ENCODE data around the gene TUT7. TPM values are rescaled to one million over a fixed set of nuclear protein-coding genes. Genes with fewer than 3 reads are reported as not detected.

The TUT7 gene
- total RNA-seq, 2 donors from 2014 or later: 55.6 to 60.2 TPM

GRCh38 chr9:86341007-86341491, 13.2 kb downstream of the TUT7 start:
- H3K27ac Mint-ChIP-seq: peak overlapping the region; percentile 90
- no peaks in the 10 kb centered on the region for H3K27me3 Mint-ChIP-seq
- no peak for DNase-seq
- no peak overlapping the region for H3K4me3 Mint-ChIP-seq
- ATAC-seq: no peak
- H3K36me3 Mint-ChIP-seq (ENCODE audit: low read depth): peaks cover 7% of the 10 kb centered on the region
- peaks cover 25% of the 10 kb centered on the region for H3K4me1 Mint-ChIP-seq
- H3K9me3 ChIP-seq (ENCODE audit: control insufficient read depth, low read length, poor library complexity, severe bottlenecking): no peaks in the 10 kb centered on the region

- H3K4me1 Mint-ChIP-seq: peaks cover 23% of the 10 kb centered on the region
- H3K4me3 Mint-ChIP-seq: no peak overlapping the region
Observed at GRCh38 chr9:86340356-86341006, 13.7 kb downstream of the TUT7 start.

GRCh38 chr9:86337469-86338108, 16.6 kb downstream of the TUT7 start:
- peak overlapping the region; percentile 85 for H3K4me3 Mint-ChIP-seq
- peak overlapping the region; percentile 90 for H3K27ac Mint-ChIP-seq
- H3K4me1 Mint-ChIP-seq: peaks cover 20% of the 10 kb centered on the region
- no peaks in the 10 kb centered on the region for H3K27me3 Mint-ChIP-seq
- peaks cover 9% of the 10 kb centered on the region for H3K36me3 Mint-ChIP-seq (ENCODE audit: low read depth)
- ATAC-seq (peak; percentile 69), DNase-seq (no peak)
- H3K9me3 ChIP-seq (ENCODE audit: control insufficient read depth, low read length, poor library complexity, severe bottlenecking): no peaks in the 10 kb centered on the region

More at GRCh38 chr9:86340356-86341006, 13.7 kb downstream of the TUT7 start:
- DNase-seq: no peak
- no peaks in the 10 kb centered on the region for H3K27me3 Mint-ChIP-seq
- H3K36me3 Mint-ChIP-seq (ENCODE audit: low read depth): peaks cover 7% of the 10 kb centered on the region
- ATAC-seq: no peak
- no peaks in the 10 kb centered on the region for H3K9me3 ChIP-seq (ENCODE audit: control insufficient read depth, low read length, poor library complexity, severe bottlenecking)
- peak overlapping the region; percentile 90 for H3K27ac Mint-ChIP-seq

- ATAC-seq (no peak), DNase-seq (no peak)
- Mint-ChIP-seq H3K4me1 (peaks cover 14% of the 10 kb centered on the region), H3K36me3 (ENCODE audit: low read depth) (peaks cover 8% of the 10 kb centered on the region), H3K27ac (no peak overlapping the region), H3K27me3 (no peaks in the 10 kb centered on the region), H3K4me3 (no peak overlapping the region)
- no peaks in the 10 kb centered on the region for H3K9me3 ChIP-seq (ENCODE audit: control insufficient read depth, low read length, poor library complexity, severe bottlenecking)
Observed at GRCh38 chr9:86336058-86336457, 18.2 kb downstream of the TUT7 start.

GRCh38 chr9:86333651-86334050, 20.6 kb downstream of the TUT7 start:
- ATAC-seq: no peak
- H3K9me3 ChIP-seq (ENCODE audit: control insufficient read depth, low read length, poor library complexity, severe bottlenecking): no peaks in the 10 kb centered on the region
- H3K4me1 Mint-ChIP-seq: peaks cover 8% of the 10 kb centered on the region
- H3K36me3 Mint-ChIP-seq (ENCODE audit: low read depth): peaks cover 11% of the 10 kb centered on the region
- no peak overlapping the region for H3K4me3 Mint-ChIP-seq
- no peak for DNase-seq
- no peak overlapping the region for H3K27ac Mint-ChIP-seq
- no peaks in the 10 kb centered on the region for H3K27me3 Mint-ChIP-seq

GRCh38 chr9:86330186-86330585, 24.0 kb downstream of the TUT7 start:
- DNase-seq (no peak), ATAC-seq (no peak)
- no peaks in the 10 kb centered on the region for H3K27me3 Mint-ChIP-seq
- no peaks in the 10 kb centered on the region for H3K9me3 ChIP-seq (ENCODE audit: control insufficient read depth, low read length, poor library complexity, severe bottlenecking)
- peaks cover 11% of the 10 kb centered on the region for H3K36me3 Mint-ChIP-seq (ENCODE audit: low read depth)
- no peak overlapping the region for H3K4me3 Mint-ChIP-seq
- H3K27ac Mint-ChIP-seq: peak overlapping the region; percentile 21
- no peaks in the 10 kb centered on the region for H3K4me1 Mint-ChIP-seq

GRCh38 chr9:86329649-86330048, 24.6 kb downstream of the TUT7 start:
- DNase-seq: no peak
- no peaks in the 10 kb centered on the region for H3K4me1 Mint-ChIP-seq
- H3K27ac Mint-ChIP-seq: peak overlapping the region; percentile 21
- ATAC-seq: no peak
- H3K27me3 Mint-ChIP-seq: no peaks in the 10 kb centered on the region
- no peak overlapping the region for H3K4me3 Mint-ChIP-seq
- H3K9me3 ChIP-seq (ENCODE audit: control insufficient read depth, low read length, poor library complexity, severe bottlenecking): no peaks in the 10 kb centered on the region
- H3K36me3 Mint-ChIP-seq (ENCODE audit: low read depth): peaks cover 11% of the 10 kb centered on the region

GRCh38 chr9:86328156-86328555, 26.1 kb downstream of the TUT7 start:
- H3K9me3 ChIP-seq (ENCODE audit: control insufficient read depth, low read length, poor library complexity, severe bottlenecking): no peaks in the 10 kb centered on the region
- H3K4me1 Mint-ChIP-seq: no peaks in the 10 kb centered on the region
- H3K27ac Mint-ChIP-seq: peak overlapping the region; percentile 37
- no peaks in the 10 kb centered on the region for H3K27me3 Mint-ChIP-seq
- ATAC-seq: no peak
- peaks cover 10% of the 10 kb centered on the region for H3K36me3 Mint-ChIP-seq (ENCODE audit: low read depth)
- DNase-seq: no peak
- H3K4me3 Mint-ChIP-seq: no peak overlapping the region

GRCh38 chr9:86326536-86326935, 27.7 kb downstream of the TUT7 start:
- Mint-ChIP-seq H3K36me3 (ENCODE audit: low read depth) (peaks cover 9% of the 10 kb centered on the region), H3K4me1 (peaks cover 4% of the 10 kb centered on the region), H3K27ac (no peak overlapping the region), H3K4me3 (no peak overlapping the region), H3K27me3 (no peaks in the 10 kb centered on the region)
- DNase-seq: no peak
- no peaks in the 10 kb centered on the region for H3K9me3 ChIP-seq (ENCODE audit: control insufficient read depth, low read length, poor library complexity, severe bottlenecking)
- ATAC-seq: no peak

- ATAC-seq (no peak), DNase-seq (no peak)
- Mint-ChIP-seq H3K4me3 (no peak overlapping the region), H3K36me3 (ENCODE audit: low read depth) (peaks cover 9% of the 10 kb centered on the region), H3K27ac (no peak overlapping the region), H3K27me3 (no peaks in the 10 kb centered on the region), H3K4me1 (peaks cover 4% of the 10 kb centered on the region)
- no peaks in the 10 kb centered on the region for H3K9me3 ChIP-seq (ENCODE audit: control insufficient read depth, low read length, poor library complexity, severe bottlenecking)
Observed at GRCh38 chr9:86324901-86325300, 29.3 kb downstream of the TUT7 start.

- peaks cover 7% of the 10 kb centered on the region for H3K36me3 Mint-ChIP-seq (ENCODE audit: low read depth)
- H3K27me3 Mint-ChIP-seq: no peaks in the 10 kb centered on the region
- no peak overlapping the region for H3K4me3 Mint-ChIP-seq
- H3K4me1 Mint-ChIP-seq: peaks cover 4% of the 10 kb centered on the region
- no peak overlapping the region for H3K27ac Mint-ChIP-seq
- ATAC-seq: no peak
- DNase-seq: no peak
- no peaks in the 10 kb centered on the region for H3K9me3 ChIP-seq (ENCODE audit: control insufficient read depth, low read length, poor library complexity, severe bottlenecking)
Observed at GRCh38 chr9:86324308-86324707, 29.9 kb downstream of the TUT7 start.

GRCh38 chr9:86322973-86323644, 31.1 kb downstream of the TUT7 start:
- Mint-ChIP-seq H3K27ac (peak overlapping the region; percentile 37), H3K4me3 (no peak overlapping the region), H3K4me1 (peaks cover 4% of the 10 kb centered on the region), H3K36me3 (ENCODE audit: low read depth) (peaks cover 7% of the 10 kb centered on the region), H3K27me3 (no peaks in the 10 kb centered on the region)
- no peak for ATAC-seq
- DNase-seq: no peak
- H3K9me3 ChIP-seq (ENCODE audit: control insufficient read depth, low read length, poor library complexity, severe bottlenecking): no peaks in the 10 kb centered on the region

GRCh38 chr9:86321373-86321772, 32.8 kb downstream of the TUT7 start:
- H3K27ac Mint-ChIP-seq: no peak overlapping the region
- peaks cover 4% of the 10 kb centered on the region for H3K4me1 Mint-ChIP-seq
- no peak overlapping the region for H3K4me3 Mint-ChIP-seq

More at GRCh38 chr9:86321373-86321772, 32.8 kb downstream of the TUT7 start:
- Mint-ChIP-seq H3K27me3 (no peaks in the 10 kb centered on the region), H3K36me3 (ENCODE audit: low read depth) (peaks cover 7% of the 10 kb centered on the region)
- DNase-seq: no peak
- H3K9me3 ChIP-seq (ENCODE audit: control insufficient read depth, low read length, poor library complexity, severe bottlenecking): no peaks in the 10 kb centered on the region
- ATAC-seq: no peak
